ENCODE measurements around the gene PLD5. TPM values are rescaled to one million over a fixed set of nuclear protein-coding genes. Genes with fewer than 3 reads are reported as not detected.
A peak's percentile ranks its signal among the peaks of the same experiment; 100 is the strongest.

PLD5 gene
- total and polyA plus RNA-seq, 4 donors, result 4.6 to 11.5 (median 9.4) TPM

- no CpG with 5 or more reads among the region's 6 CpGs for WGBS (ENCODE audit: insufficient coverage)
- DNase-seq (ENCODE audit: low read depth in 4 of 6, low spot score in 6 of 6), result peak in 1 of 6 donors; percentile 7
Observed at GRCh38 chr1:242432491-242433095, 91.9 kb downstream of the PLD5 start.

GRCh38 chr1:242431786-242432185 lies 92.7 kb downstream of the PLD5 start:
- H3K27ac ChIP-seq (ENCODE audit: low read depth, low read length), result no peak overlapping the region
- no peaks in the 10 kb centered on the region for H3K9me3 ChIP-seq (ENCODE audit: control insufficient read depth, insufficient read depth, low read length)
- H3K4me1 ChIP-seq (ENCODE audit: control insufficient read depth, insufficient read depth, low read length), result peaks cover 3% of the 10 kb centered on the region
- no peaks in the 10 kb centered on the region for H3K36me3 ChIP-seq (ENCODE audit: control insufficient read depth, insufficient read depth, low read length)
- WGBS (ENCODE audit: insufficient coverage), result no CpG with 5 or more reads among the region's 3 CpGs
- DNase-seq (ENCODE audit: low read depth in 4 of 6, low spot score in 6 of 6), result no peak
- H3K27me3 ChIP-seq (ENCODE audit: control insufficient read depth, insufficient read depth, low read length), result no peaks in the 10 kb centered on the region
- H3K4me3 ChIP-seq (ENCODE audit: low read depth, low read length), result no peak overlapping the region

More at GRCh38 chr1:242432491-242433095, 91.9 kb downstream of the PLD5 start:
- Histone ChIP-seq H3K36me3 (ENCODE audit: control insufficient read depth, insufficient read depth, low read length) (no peaks in the 10 kb centered on the region), H3K9me3 (ENCODE audit: control insufficient read depth, insufficient read depth, low read length) (no peaks in the 10 kb centered on the region), H3K27ac (ENCODE audit: low read depth, low read length) (no peak overlapping the region), H3K27me3 (ENCODE audit: control insufficient read depth, insufficient read depth, low read length) (no peaks in the 10 kb centered on the region), H3K4me3 (ENCODE audit: low read depth, low read length) (no peak overlapping the region), H3K4me1 (ENCODE audit: control insufficient read depth, insufficient read depth, low read length) (peaks cover 3% of the 10 kb centered on the region)

- H3K36me3 ChIP-seq (ENCODE audit: control insufficient read depth, insufficient read depth, low read length), result no peaks in the 10 kb centered on the region
- H3K4me1 ChIP-seq (ENCODE audit: control insufficient read depth, insufficient read depth, low read length), result peaks cover 3% of the 10 kb centered on the region
- DNase-seq (ENCODE audit: low read depth in 4 of 6, low spot score in 6 of 6), result no peak
- H3K27me3 ChIP-seq (ENCODE audit: control insufficient read depth, insufficient read depth, low read length), result no peaks in the 10 kb centered on the region
- no peaks in the 10 kb centered on the region for H3K9me3 ChIP-seq (ENCODE audit: control insufficient read depth, insufficient read depth, low read length)
- H3K4me3 ChIP-seq (ENCODE audit: low read depth, low read length), result no peak overlapping the region
- WGBS (ENCODE audit: insufficient coverage), result no CpG with 5 or more reads among the region's 4 CpGs
- no peak overlapping the region for H3K27ac ChIP-seq (ENCODE audit: low read depth, low read length)
Observed at GRCh38 chr1:242430956-242431355, 93.5 kb downstream of the PLD5 start.

GRCh38 chr1:242428399-242429190 lies 95.9 kb downstream of the PLD5 start:
- 57% methylated on average over 4 of the region's 8 CpGs for WGBS (ENCODE audit: insufficient coverage)
- Histone ChIP-seq H3K4me3 (ENCODE audit: low read depth, low read length) (no peak overlapping the region), H3K36me3 (ENCODE audit: control insufficient read depth, insufficient read depth, low read length) (no peaks in the 10 kb centered on the region), H3K9me3 (ENCODE audit: control insufficient read depth, insufficient read depth, low read length) (no peaks in the 10 kb centered on the region), H3K4me1 (ENCODE audit: control insufficient read depth, insufficient read depth, low read length) (peaks cover 3% of the 10 kb centered on the region), H3K27me3 (ENCODE audit: control insufficient read depth, insufficient read depth, low read length) (no peaks in the 10 kb centered on the region), H3K27ac (ENCODE audit: low read depth, low read length) (no peak overlapping the region)
- DNase-seq (ENCODE audit: low read depth in 4 of 6, low spot score in 6 of 6), result peak in 1 of 6 donors; percentile 3

GRCh38 chr1:242427519-242427918 lies 97.0 kb downstream of the PLD5 start:
- WGBS (ENCODE audit: insufficient coverage), result no CpG with 5 or more reads among the region's 4 CpGs
- H3K9me3 ChIP-seq (ENCODE audit: control insufficient read depth, insufficient read depth, low read length), result no peaks in the 10 kb centered on the region
- peak in 2 of 6 donors; percentile 27 to 69 for DNase-seq (ENCODE audit: low read depth in 4 of 6, low spot score in 6 of 6)
- no peaks in the 10 kb centered on the region for H3K36me3 ChIP-seq (ENCODE audit: control insufficient read depth, insufficient read depth, low read length)
- H3K4me1 ChIP-seq (ENCODE audit: control insufficient read depth, insufficient read depth, low read length), result peaks cover 3% of the 10 kb centered on the region
- no peak overlapping the region for H3K4me3 ChIP-seq (ENCODE audit: low read depth, low read length)
- no peak overlapping the region for H3K27ac ChIP-seq (ENCODE audit: low read depth, low read length)
- no peaks in the 10 kb centered on the region for H3K27me3 ChIP-seq (ENCODE audit: control insufficient read depth, insufficient read depth, low read length)

GRCh38 chr1:242426271-242426905 lies 98.1 kb downstream of the PLD5 start:
- Histone ChIP-seq H3K27me3 (ENCODE audit: control insufficient read depth, insufficient read depth, low read length) (no peaks in the 10 kb centered on the region), H3K4me1 (ENCODE audit: control insufficient read depth, insufficient read depth, low read length) (peaks cover 3% of the 10 kb centered on the region), H3K36me3 (ENCODE audit: control insufficient read depth, insufficient read depth, low read length) (no peaks in the 10 kb centered on the region), H3K9me3 (ENCODE audit: control insufficient read depth, insufficient read depth, low read length) (no peaks in the 10 kb centered on the region), H3K27ac (ENCODE audit: low read depth, low read length) (no peak overlapping the region), H3K4me3 (ENCODE audit: low read depth, low read length) (no peak overlapping the region)
- no peak for DNase-seq (ENCODE audit: low read depth in 4 of 6, low spot score in 6 of 6)
- WGBS (ENCODE audit: insufficient coverage), result 83% methylated on average over 1 of the region's 6 CpGs

- no peak for DNase-seq (ENCODE audit: low read depth in 4 of 6, low spot score in 6 of 6)
- peaks cover 3% of the 10 kb centered on the region for H3K4me1 ChIP-seq (ENCODE audit: control insufficient read depth, insufficient read depth, low read length)
- no peaks in the 10 kb centered on the region for H3K9me3 ChIP-seq (ENCODE audit: control insufficient read depth, insufficient read depth, low read length)
- no peaks in the 10 kb centered on the region for H3K27me3 ChIP-seq (ENCODE audit: control insufficient read depth, insufficient read depth, low read length)
- H3K36me3 ChIP-seq (ENCODE audit: control insufficient read depth, insufficient read depth, low read length), result no peaks in the 10 kb centered on the region
- WGBS (ENCODE audit: insufficient coverage), result 100% methylated on average over 1 of the region's 4 CpGs
- H3K4me3 ChIP-seq (ENCODE audit: low read depth, low read length), result no peak overlapping the region
- no peak overlapping the region for H3K27ac ChIP-seq (ENCODE audit: low read depth, low read length)
Observed at GRCh38 chr1:242425232-242425631, 99.3 kb downstream of the PLD5 start.

GRCh38 chr1:242416657-242417056 lies 107.8 kb downstream of the PLD5 start:
- Histone ChIP-seq H3K9me3 (ENCODE audit: control insufficient read depth, insufficient read depth, low read length) (peaks cover 1% of the 10 kb centered on the region), H3K4me1 (ENCODE audit: control insufficient read depth, insufficient read depth, low read length) (no peaks in the 10 kb centered on the region), H3K36me3 (ENCODE audit: control insufficient read depth, insufficient read depth, low read length) (no peaks in the 10 kb centered on the region), H3K27ac (ENCODE audit: low read depth, low read length) (no peak overlapping the region), H3K27me3 (ENCODE audit: control insufficient read depth, insufficient read depth, low read length) (no peaks in the 10 kb centered on the region), H3K4me3 (ENCODE audit: low read depth, low read length) (no peak overlapping the region)
- WGBS (ENCODE audit: insufficient coverage), result no CpG with 5 or more reads among the region's 1 CpG
- DNase-seq (ENCODE audit: low read depth in 4 of 6, low spot score in 6 of 6), result peak in 1 of 6 donors; percentile 9

GRCh38 chr1:242412921-242413320 lies 111.6 kb downstream of the PLD5 start:
- 83% methylated on average over 4 of the region's 6 CpGs for WGBS (ENCODE audit: insufficient coverage)
- Histone ChIP-seq H3K9me3 (ENCODE audit: control insufficient read depth, insufficient read depth, low read length) (peaks cover 1% of the 10 kb centered on the region), H3K27ac (ENCODE audit: low read depth, low read length) (no peak overlapping the region), H3K27me3 (ENCODE audit: control insufficient read depth, insufficient read depth, low read length) (no peaks in the 10 kb centered on the region), H3K36me3 (ENCODE audit: control insufficient read depth, insufficient read depth, low read length) (no peaks in the 10 kb centered on the region), H3K4me1 (ENCODE audit: control insufficient read depth, insufficient read depth, low read length) (no peaks in the 10 kb centered on the region), H3K4me3 (ENCODE audit: low read depth, low read length) (no peak overlapping the region)
- no peak for DNase-seq (ENCODE audit: low read depth in 4 of 6, low spot score in 6 of 6)
